Measurements from ENCODE around the gene GNG12. TPM values are rescaled to one million over a fixed set of nuclear protein-coding genes. Genes with fewer than 3 reads are reported as not detected.

The GNG12 gene
- total and polyA plus RNA-seq, 9 of the 15 experiments (the other 6 are each of a cell fraction or from before 2014, with no cell fraction given), result 2.6 to 6.0 (median 4.1) TPM

GRCh38 chr1:67749844-67750690 lies 83.2 kb downstream of the GNG12 start (continued):
- no peak for TF ChIP-seq RREB1 (CRISPR knock-in tag; IDR thresholded peaks at IDR 0.05)
- no peak for TF ChIP-seq MTA1 (IDR thresholded peaks at IDR 0.05; ENCODE audit: borderline replicate concordance)
- TF ChIP-seq FOXJ2 (tag; IDR thresholded peaks at IDR 0.05), result 0 out of 2 replicates have a peak, but pooled peaks have one; percentile 48
- TF ChIP-seq POLR2A (conservative IDR thresholded peaks at IDR 0.05), result no peak
- no peak for TF ChIP-seq SLC30A9 (CRISPR knock-in tag; IDR thresholded peaks at IDR 0.05)
- no peak for TF ChIP-seq ZNF197 (CRISPR knock-in tag; IDR thresholded peaks at IDR 0.05; ENCODE audit: low read depth)
- TF ChIP-seq ELF2 (CRISPR knock-in tag; IDR thresholded peaks at IDR 0.05), result no peak
- no peak for TF ChIP-seq TRIM28 (IDR thresholded peaks at IDR 0.05)
- TF ChIP-seq SMAD3 (CRISPR knock-in tag; conservative IDR thresholded peaks at IDR 0.05), result no peak
- no peak for TF ChIP-seq ELF1 (tag; IDR thresholded peaks at IDR 0.05)
- TF ChIP-seq ZNF3 (CRISPR knock-in tag; IDR thresholded peaks at IDR 0.05), result no peak
- no peak for TF ChIP-seq ATF1 (CRISPR knock-in tag; IDR thresholded peaks at IDR 0.05)
- TF ChIP-seq ATF1 (tag; IDR thresholded peaks at IDR 0.05), result no peak
- no peak for TF ChIP-seq ZEB2 (IDR thresholded peaks at IDR 0.05)
- TF ChIP-seq THRB (CRISPR knock-in tag; conservative IDR thresholded peaks at IDR 0.05), result no peak
- no peak for TF ChIP-seq RBM25 (IDR thresholded peaks at IDR 0.05; ENCODE audit: low read depth, low read length, severe bottlenecking)
- TF ChIP-seq ZKSCAN1 (IDR thresholded peaks at IDR 0.05; ENCODE audit: low read depth, low read length), result no peak
- TF ChIP-seq GTF2A2 (tag; IDR thresholded peaks at IDR 0.05), result no peak
- no peak for TF ChIP-seq TCF7 (IDR thresholded peaks at IDR 0.05; ENCODE audit: borderline replicate concordance)
- TF ChIP-seq NELFE (IDR thresholded peaks at IDR 0.05; ENCODE audit: insufficient read depth, insufficient read length), result no peak
- no peak for TF ChIP-seq NR2C2 (CRISPR knock-in tag; IDR thresholded peaks at IDR 0.05)
- TF ChIP-seq NR2C2 (tag; IDR thresholded peaks at IDR 0.05), result no peak
- no peak for TF ChIP-seq ZNF263 (CRISPR knock-in tag; IDR thresholded peaks at IDR 0.05; ENCODE audit: borderline replicate concordance)
- no peak for TF ChIP-seq POLR2AphosphoS5 (IDR thresholded peaks at IDR 0.05; ENCODE audit: control insufficient read depth, insufficient read depth, low read depth, low read length)

All from K562 (cell line).